Chondrocyte (in vitro differentiated cells): ENCODE measurements around the gene ZFYVE26. TPM values are rescaled to one million over a fixed set of nuclear protein-coding genes. Genes with fewer than 3 reads are reported as not detected.

Source experiments
- DNase-seq: peaks from one replicate; pipeline ENCODE4 v3.0.0; 2021; ENCODE audit warnings: mixed read lengths, low spot score
- H3K27ac Mint-ChIP-seq: one replicate; pipeline ENCODE4 v1.8.0; 2021; ENCODE audit warnings: mild to moderate bottlenecking, moderate library complexity, mixed read lengths; ENCODE audit not compliant: unreplicated experiment
- H3K27me3 Mint-ChIP-seq: 2 replicates; pipeline ENCODE4 v1.8.0; 2021; ENCODE audit warnings: low read depth, mixed read lengths
- H3K36me3 Mint-ChIP-seq: 2 replicates; pipeline ENCODE4 v1.8.0; 2021; ENCODE audit warnings: low read depth, mixed read lengths
- H3K4me1 Mint-ChIP-seq: 2 replicates; pipeline ENCODE4 v1.8.0; 2021; ENCODE audit warnings: low read depth, mild to moderate bottlenecking, mixed read lengths
- H3K4me3 Mint-ChIP-seq: one replicate; pipeline ENCODE4 v1.8.0; 2021; ENCODE audit warnings: mild to moderate bottlenecking, moderate library complexity, mixed read lengths; ENCODE audit not compliant: unreplicated experiment
- H3K9me3 Mint-ChIP-seq: 2 replicates; pipeline ENCODE4 v1.8.0; 2021; ENCODE audit warnings: low read depth, mixed read lengths
- CTCF ChIP-seq: fragments of 200-600 bp; sonication (generic); IDR thresholded peaks from 2 replicates; pipeline ENCODE4 v1.5.0; 2021; ENCODE audit warnings: antibody characterized with exemption, mild to moderate bottlenecking, moderate library complexity
- total RNA-seq: library from RNA; stranded (reverse); gene quantifications from 3 replicates; pipeline ENCODE4 v1.2.1, GENCODE V29; 2021

The ZFYVE26 gene
- total RNA-seq, 1 donor from 2014 or later: 26.2 TPM

GRCh38 chr14:67773844-67774377, 42.5 kb downstream of the ZFYVE26 start:
- peaks cover 61% of the 10 kb centered on the region for H3K36me3 Mint-ChIP-seq
- no peak overlapping the region for H3K27ac Mint-ChIP-seq
- no peaks in the 10 kb centered on the region for H3K9me3 Mint-ChIP-seq
- no peak for DNase-seq
- no peak overlapping the region for H3K4me3 Mint-ChIP-seq
- TF ChIP-seq CTCF: no peak
- H3K27me3 Mint-ChIP-seq: no peaks in the 10 kb centered on the region
- H3K4me1 Mint-ChIP-seq: no peaks in the 10 kb centered on the region

GRCh38 chr14:67768219-67768618, 48.2 kb downstream of the ZFYVE26 start:
- no peak for DNase-seq
- H3K4me1 Mint-ChIP-seq: no peaks in the 10 kb centered on the region
- no peaks in the 10 kb centered on the region for H3K27me3 Mint-ChIP-seq
- H3K27ac Mint-ChIP-seq: no peak overlapping the region
- H3K36me3 Mint-ChIP-seq: peaks cover 50% of the 10 kb centered on the region
- H3K4me3 Mint-ChIP-seq: no peak overlapping the region
- no peaks in the 10 kb centered on the region for H3K9me3 Mint-ChIP-seq
- TF ChIP-seq CTCF: no peak

GRCh38 chr14:67766035-67766680, 50.2 kb downstream of the ZFYVE26 start:
- no peak for TF ChIP-seq CTCF
- no peak overlapping the region for H3K27ac Mint-ChIP-seq
- H3K4me1 Mint-ChIP-seq: no peaks in the 10 kb centered on the region
- no peak for DNase-seq
- H3K9me3 Mint-ChIP-seq: no peaks in the 10 kb centered on the region
- H3K4me3 Mint-ChIP-seq: no peak overlapping the region
- peaks cover 40% of the 10 kb centered on the region for H3K36me3 Mint-ChIP-seq
- no peaks in the 10 kb centered on the region for H3K27me3 Mint-ChIP-seq

GRCh38 chr14:67765192-67765834, 51.1 kb downstream of the ZFYVE26 start:
- Mint-ChIP-seq H3K36me3 (peaks cover 40% of the 10 kb centered on the region), H3K4me3 (no peak overlapping the region), H3K9me3 (no peaks in the 10 kb centered on the region), H3K27me3 (no peaks in the 10 kb centered on the region), H3K4me1 (no peaks in the 10 kb centered on the region), H3K27ac (no peak overlapping the region)
- no peak for TF ChIP-seq CTCF
- no peak for DNase-seq

- Mint-ChIP-seq H3K4me1 (no peaks in the 10 kb centered on the region), H3K36me3 (peaks cover 39% of the 10 kb centered on the region), H3K9me3 (no peaks in the 10 kb centered on the region), H3K27me3 (no peaks in the 10 kb centered on the region), H3K4me3 (no peak overlapping the region), H3K27ac (no peak overlapping the region)
- no peak for DNase-seq
- TF ChIP-seq CTCF: no peak
Observed at GRCh38 chr14:67764496-67764895, 51.9 kb downstream of the ZFYVE26 start.
